HepG2 (cell line): ENCODE data around the gene ZNF341. TPM values are rescaled to one million over a fixed set of nuclear protein-coding genes. Genes with fewer than 3 reads are reported as not detected.

Experiments
- GFI1 ChIP-seq: sonication (generic); formaldehyde crosslinking; IDR thresholded peaks from 2 replicates; pipeline ENCODE4 v1.5.0; 2020; ENCODE audit warnings: missing genetic modification reagents, mild to moderate bottlenecking, borderline replicate concordance
- KLF6 ChIP-seq: IDR thresholded peaks from 2 replicates; pipeline ENCODE4 v1.8.0; 2016; ENCODE audit warnings: missing biosample characterization, missing genetic modification reagents
- MATR3 ChIP-seq: sonication (generic); formaldehyde crosslinking; IDR thresholded peaks from 2 replicates; pipeline ENCODE4 v1.4.0; 2020; ENCODE audit warnings: missing genetic modification reagents
- MLXIP ChIP-seq: sonication (generic); formaldehyde crosslinking; IDR thresholded peaks from 2 replicates; pipeline ENCODE4 v1.9.0; 2021; ENCODE audit warnings: missing genetic modification reagents, borderline replicate concordance
- MYC ChIP-seq: sonication (generic); formaldehyde crosslinking; IDR thresholded peaks from 2 replicates; pipeline ENCODE4 v1.9.0; 2021; ENCODE audit warnings: missing genetic modification reagents, borderline replicate concordance
- NKX3-1 ChIP-seq: sonication (generic); formaldehyde crosslinking; IDR thresholded peaks from 2 replicates; pipeline ENCODE4 v1.5.0; 2020; ENCODE audit warnings: missing genetic modification reagents
- PHF21A ChIP-seq: sonication (generic); formaldehyde crosslinking; IDR thresholded peaks from 2 replicates; pipeline ENCODE4 v1.5.0; 2020; ENCODE audit warnings: mild to moderate bottlenecking, missing genetic modification reagents
- RXRB ChIP-seq: IDR thresholded peaks from 2 replicates; pipeline ENCODE4 v1.6.1; 2016; ENCODE audit warnings: borderline replicate concordance, missing genetic modification reagents, missing compliant biosample characterization
- SIX4 ChIP-seq: sonication (generic); formaldehyde crosslinking; IDR thresholded peaks from 2 replicates; pipeline ENCODE4 v1.4.0; 2020; ENCODE audit warnings: missing genetic modification reagents
- SNRNP70 ChIP-seq: fragments of 200-400 bp; formaldehyde crosslinking; IDR thresholded peaks from 2 replicates; pipeline ENCODE4 v1.6.1; 2017; ENCODE audit warnings: mild to moderate bottlenecking, low read depth, low read length, moderate library complexity
- TCF7 ChIP-seq: sonication (generic); IDR thresholded peaks from 2 replicates; pipeline ENCODE4 v1.6.1; 2016; ENCODE audit warnings: antibody characterized with exemption, low read depth
- THYN1 ChIP-seq: sonication (generic); formaldehyde crosslinking; IDR thresholded peaks from 2 replicates; pipeline ENCODE4 v1.8.1; 2023; ENCODE audit warnings: low read depth, mild to moderate bottlenecking, moderate library complexity, missing genetic modification reagents, borderline replicate concordance
- TOPORS ChIP-seq: sonication (generic); formaldehyde crosslinking; IDR thresholded peaks from 2 replicates; pipeline ENCODE4 v1.8.0; 2023; ENCODE audit warnings: mild to moderate bottlenecking, missing genetic modification reagents
- ZNF704 ChIP-seq: sonication (generic); formaldehyde crosslinking; IDR thresholded peaks from 2 replicates; pipeline ENCODE4 v1.8.1; 2023; ENCODE audit warnings: mild to moderate bottlenecking, inconsistent platforms, moderate library complexity, missing genetic modification reagents, borderline replicate concordance
- ZNF773 ChIP-seq: sonication (generic); formaldehyde crosslinking; IDR thresholded peaks from 2 replicates; pipeline ENCODE4 v1.4.0; 2020; ENCODE audit warnings: missing genetic modification reagents, borderline replicate concordance
- ZSCAN31 ChIP-seq: sonication (generic); formaldehyde crosslinking; IDR thresholded peaks from 2 replicates; pipeline ENCODE4 v1.5.0; 2020; ENCODE audit warnings: low read depth, mild to moderate bottlenecking, missing genetic modification reagents
- polyA plus RNA-seq, 8 experiments: library from polyadenylated mRNA; depleted of rRNA in 3 of 8; stranded (reverse) in 7 of 8; unstranded in 1 of 8; fragments of >200 nt; fragmentation: Illumina TruSeq in 4 of 8; extraction: Trizol in 4 of 8; gene quantifications; 2 replicates each; pipeline versions ENCODE4 v1.2.1 to v1.2.3, GENCODE V29; 2011 to 2016; ENCODE audit warnings: low read depth in 4 of 8, missing spikeins in 1 of 8, mixed read lengths in 1 of 8; ENCODE audit not compliant: insufficient read depth in 1 of 8
- total RNA-seq, 5 experiments: library from RNA; depleted of rRNA; stranded (reverse); fragments of >200 nt; fragmentation: Illumina TruSeq; extraction: Trizol; gene quantifications; 2 replicates each; pipeline ENCODE4 v1.2.3, GENCODE V29; 2016; ENCODE audit warnings: low read depth in 1 of 5
- TF ChIP-seq, protein P1 (sequence below): sonication (generic); formaldehyde crosslinking; IDR thresholded peaks from 2 replicates; pipeline ENCODE4 v1.5.1; 2020; ENCODE audit warnings: mild to moderate bottlenecking, missing genetic modification reagents, moderate library complexity
- TF ChIP-seq, protein P2 (sequence below): sonication (generic); formaldehyde crosslinking; IDR thresholded peaks from 2 replicates; pipeline ENCODE4 v1.9.0; 2021; ENCODE audit warnings: missing genetic modification reagents, mild to moderate bottlenecking, borderline replicate concordance
- TF ChIP-seq, protein P3 (sequence below): sonication (generic); formaldehyde crosslinking; IDR thresholded peaks from 2 replicates; pipeline ENCODE4 v1.8.0; 2022; ENCODE audit warnings: mild to moderate bottlenecking, missing genetic modification reagents, borderline replicate concordance

ZNF341 gene
- total and polyA plus RNA-seq, 2 of the 13 experiments (the other 11 are each of a cell fraction or from before 2014, with no cell fraction given) = 1.1 to 2.2 TPM

- TF ChIP-seq ZNF704 (CRISPR knock-in tag) (no peak), THYN1 (CRISPR knock-in tag) (no peak), SIX4 (CRISPR knock-in tag) (no peak), ZSCAN31 (CRISPR knock-in tag) (no peak), MLXIP (no peak), ZNF773 (no peak), NKX3-1 (CRISPR knock-in tag) (no peak), SNRNP70 (no peak), PHF21A (CRISPR knock-in tag) (no peak), MATR3 (no peak), RXRB (CRISPR knock-in tag) (peak; percentile 45; the same call in 1 of the 2 replicates), KLF6 (CRISPR knock-in tag) (no peak), TCF7 (no peak), MYC (CRISPR knock-in tag) (no peak), TOPORS (CRISPR knock-in tag) (peak; percentile 51; the same call in 1 of the 2 replicates), GFI1 (CRISPR knock-in tag) (no peak; the same call in 1 of the 2 replicates)
- TF ChIP-seq, protein P1, sequence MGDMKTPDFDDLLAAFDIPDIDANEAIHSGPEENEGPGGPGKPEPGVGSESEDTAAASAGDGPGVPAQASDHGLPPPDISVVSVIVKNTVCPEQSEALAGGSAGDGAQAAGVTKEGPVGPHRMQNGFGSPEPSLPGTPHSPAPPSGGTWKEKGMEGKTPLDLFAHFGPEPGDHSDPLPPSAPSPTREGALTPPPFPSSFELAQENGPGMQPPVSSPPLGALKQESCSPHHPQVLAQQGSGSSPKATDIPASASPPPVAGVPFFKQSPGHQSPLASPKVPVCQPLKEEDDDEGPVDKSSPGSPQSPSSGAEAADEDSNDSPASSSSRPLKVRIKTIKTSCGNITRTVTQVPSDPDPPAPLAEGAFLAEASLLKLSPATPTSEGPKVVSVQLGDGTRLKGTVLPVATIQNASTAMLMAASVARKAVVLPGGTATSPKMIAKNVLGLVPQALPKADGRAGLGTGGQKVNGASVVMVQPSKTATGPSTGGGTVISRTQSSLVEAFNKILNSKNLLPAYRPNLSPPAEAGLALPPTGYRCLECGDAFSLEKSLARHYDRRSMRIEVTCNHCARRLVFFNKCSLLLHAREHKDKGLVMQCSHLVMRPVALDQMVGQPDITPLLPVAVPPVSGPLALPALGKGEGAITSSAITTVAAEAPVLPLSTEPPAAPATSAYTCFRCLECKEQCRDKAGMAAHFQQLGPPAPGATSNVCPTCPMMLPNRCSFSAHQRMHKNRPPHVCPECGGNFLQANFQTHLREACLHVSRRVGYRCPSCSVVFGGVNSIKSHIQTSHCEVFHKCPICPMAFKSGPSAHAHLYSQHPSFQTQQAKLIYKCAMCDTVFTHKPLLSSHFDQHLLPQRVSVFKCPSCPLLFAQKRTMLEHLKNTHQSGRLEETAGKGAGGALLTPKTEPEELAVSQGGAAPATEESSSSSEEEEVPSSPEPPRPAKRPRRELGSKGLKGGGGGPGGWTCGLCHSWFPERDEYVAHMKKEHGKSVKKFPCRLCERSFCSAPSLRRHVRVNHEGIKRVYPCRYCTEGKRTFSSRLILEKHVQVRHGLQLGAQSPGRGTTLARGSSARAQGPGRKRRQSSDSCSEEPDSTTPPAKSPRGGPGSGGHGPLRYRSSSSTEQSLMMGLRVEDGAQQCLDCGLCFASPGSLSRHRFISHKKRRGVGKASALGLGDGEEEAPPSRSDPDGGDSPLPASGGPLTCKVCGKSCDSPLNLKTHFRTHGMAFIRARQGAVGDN (CRISPR knock-in tag) = no peak
- TF ChIP-seq, protein P2, sequence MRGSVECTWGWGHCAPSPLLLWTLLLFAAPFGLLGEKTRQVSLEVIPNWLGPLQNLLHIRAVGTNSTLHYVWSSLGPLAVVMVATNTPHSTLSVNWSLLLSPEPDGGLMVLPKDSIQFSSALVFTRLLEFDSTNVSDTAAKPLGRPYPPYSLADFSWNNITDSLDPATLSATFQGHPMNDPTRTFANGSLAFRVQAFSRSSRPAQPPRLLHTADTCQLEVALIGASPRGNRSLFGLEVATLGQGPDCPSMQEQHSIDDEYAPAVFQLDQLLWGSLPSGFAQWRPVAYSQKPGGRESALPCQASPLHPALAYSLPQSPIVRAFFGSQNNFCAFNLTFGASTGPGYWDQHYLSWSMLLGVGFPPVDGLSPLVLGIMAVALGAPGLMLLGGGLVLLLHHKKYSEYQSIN (CRISPR knock-in tag) = no peak
- TF ChIP-seq, protein P3, sequence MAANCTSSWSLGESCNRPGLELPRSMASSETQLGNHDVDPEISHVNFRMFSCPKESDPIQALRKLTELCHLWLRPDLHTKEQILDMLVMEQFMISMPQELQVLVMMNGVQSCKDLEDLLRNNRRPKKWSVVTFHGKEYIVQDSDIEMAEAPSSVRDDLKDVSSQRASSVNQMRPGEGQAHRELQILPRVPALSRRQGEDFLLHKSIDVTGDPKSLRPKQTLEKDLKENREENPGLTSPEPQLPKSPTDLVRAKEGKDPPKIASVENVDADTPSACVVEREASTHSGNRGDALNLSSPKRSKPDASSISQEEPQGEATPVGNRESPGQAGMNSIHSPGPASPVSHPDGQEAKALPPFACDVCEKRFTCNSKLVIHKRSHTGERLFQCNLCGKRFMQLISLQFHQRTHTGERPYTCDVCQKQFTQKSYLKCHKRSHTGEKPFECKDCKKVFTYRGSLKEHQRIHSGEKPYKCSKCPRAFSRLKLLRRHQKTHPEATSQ = peak; percentile 73; the same call in 1 of the 2 replicates
These were observed 94.6 kb downstream of the ZNF341 start (continued) for GRCh38 chr20:33826270-33826897.
